Hypothalamus (tissue), 51 donors: ENCODE data around the gene HP1BP3.

Source experiments
- DNase-seq, 51 donors: peaks; one replicate each; lab custom pipeline; 2025; lab: John Stamatoyannopoulos, UW

HP1BP3 gene

DNA sequence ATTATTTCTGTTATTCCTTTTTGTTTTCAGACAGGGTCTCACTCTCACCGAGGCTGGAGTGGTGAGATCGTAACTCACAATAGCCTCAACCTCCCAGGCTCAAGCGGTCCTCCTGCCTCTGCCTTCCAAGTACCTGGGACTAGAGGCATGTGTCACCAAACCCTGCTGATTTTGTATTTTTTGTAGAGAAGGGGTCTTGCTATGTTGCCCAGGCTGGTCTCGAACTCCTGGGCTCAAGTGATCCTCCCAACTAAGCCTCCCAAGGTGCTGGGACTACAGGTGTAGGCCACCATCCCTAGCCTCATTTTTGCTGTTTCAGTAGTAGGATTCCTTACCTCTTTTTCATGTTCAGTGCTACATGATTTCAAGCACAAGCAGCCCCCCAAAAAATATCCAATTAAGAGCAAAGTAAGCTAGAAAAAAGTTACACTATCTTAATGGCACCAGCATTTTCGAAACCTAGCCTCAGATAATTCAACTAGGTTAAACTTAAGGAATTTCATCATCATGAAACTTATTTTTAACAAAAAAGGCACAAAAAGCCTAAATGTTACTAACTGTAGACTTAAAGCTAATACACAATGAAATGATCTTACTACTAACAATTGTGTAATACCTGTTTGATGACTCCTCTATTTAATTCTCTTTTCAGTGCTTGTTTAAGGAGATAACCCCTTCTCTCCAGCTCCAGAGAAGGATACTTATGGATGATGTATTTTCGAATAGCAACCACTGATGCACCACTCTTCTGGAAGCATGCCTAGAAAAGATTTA is 16.6 kb downstream of the HP1BP3 start:
- DNase-seq = no peak

GRCh38 chr1:20767271-20767670 is 19.8 kb downstream of the HP1BP3 start:
- no peak for DNase-seq

DNA sequence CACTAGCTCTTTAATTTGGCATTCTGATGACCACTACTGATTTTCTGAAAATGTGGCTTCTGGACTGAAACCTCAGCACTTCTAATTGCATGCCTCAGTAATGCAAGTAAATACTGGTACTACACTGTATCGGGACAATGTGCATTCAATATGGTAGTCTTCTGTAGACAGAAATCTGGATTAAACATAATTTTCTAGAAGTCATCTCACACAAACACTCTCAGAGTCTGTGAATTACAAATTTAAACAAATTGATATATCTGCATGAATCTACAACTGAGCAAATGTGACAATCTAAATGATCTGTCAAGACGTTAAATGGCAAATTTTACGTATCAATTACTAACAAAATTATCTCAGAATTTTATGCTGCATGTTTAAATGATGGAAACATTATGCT is 23.7 kb downstream of the HP1BP3 start:
- no peak for DNase-seq

GRCh38 chr1:20760322-20760721 is 26.8 kb downstream of the HP1BP3 start:
- DNase-seq = no peak

DNA sequence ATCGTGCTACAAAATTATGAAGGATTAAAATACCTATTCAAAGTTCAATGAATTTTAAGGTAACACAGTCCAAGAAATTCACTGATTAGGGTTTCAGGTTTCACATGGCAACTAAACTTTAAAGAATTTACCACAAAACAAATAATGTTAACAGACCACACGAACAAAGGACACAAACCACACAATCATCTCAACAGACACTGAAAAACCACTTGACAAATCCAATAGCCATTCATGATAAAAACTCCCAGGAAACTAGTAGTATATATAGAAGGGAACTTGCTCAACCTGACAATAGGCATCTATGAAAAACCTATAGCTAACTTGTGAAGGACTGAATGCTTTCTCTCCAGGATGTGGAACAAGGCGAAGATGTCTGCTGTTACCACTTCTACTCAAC is 33.5 kb downstream of the HP1BP3 start:
- no peak for DNase-seq

GRCh38 chr1:20751462-20751990 is 35.6 kb downstream of the HP1BP3 start:
- DNase-seq = no peak

- no peak for DNase-seq
These were observed 44.4 kb downstream of the HP1BP3 start for GRCh38 chr1:20742671-20743070.

GRCh38 chr1:20740781-20741180 is 46.3 kb downstream of the HP1BP3 start:
- DNase-seq = no peak

DNA sequence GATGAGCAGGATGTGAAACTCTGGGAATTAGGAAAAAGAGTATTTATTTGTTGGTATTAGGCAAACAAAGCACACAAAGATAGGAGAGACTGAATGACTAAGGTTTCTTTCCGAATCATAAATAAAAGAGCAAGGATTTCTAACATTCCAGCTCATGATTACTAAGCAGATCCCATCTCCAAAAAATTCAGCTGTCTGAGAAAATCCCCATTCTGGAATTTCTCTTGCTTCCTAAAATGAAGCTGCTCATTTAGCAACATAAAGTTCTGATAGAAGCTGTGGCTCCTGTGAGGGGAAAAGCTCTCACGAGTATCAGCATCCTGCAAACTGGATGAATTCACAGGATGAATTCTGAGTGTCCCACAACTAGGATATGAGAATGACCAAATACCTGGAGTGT is 47.9 kb downstream of the HP1BP3 start:
- no peak for DNase-seq

DNA sequence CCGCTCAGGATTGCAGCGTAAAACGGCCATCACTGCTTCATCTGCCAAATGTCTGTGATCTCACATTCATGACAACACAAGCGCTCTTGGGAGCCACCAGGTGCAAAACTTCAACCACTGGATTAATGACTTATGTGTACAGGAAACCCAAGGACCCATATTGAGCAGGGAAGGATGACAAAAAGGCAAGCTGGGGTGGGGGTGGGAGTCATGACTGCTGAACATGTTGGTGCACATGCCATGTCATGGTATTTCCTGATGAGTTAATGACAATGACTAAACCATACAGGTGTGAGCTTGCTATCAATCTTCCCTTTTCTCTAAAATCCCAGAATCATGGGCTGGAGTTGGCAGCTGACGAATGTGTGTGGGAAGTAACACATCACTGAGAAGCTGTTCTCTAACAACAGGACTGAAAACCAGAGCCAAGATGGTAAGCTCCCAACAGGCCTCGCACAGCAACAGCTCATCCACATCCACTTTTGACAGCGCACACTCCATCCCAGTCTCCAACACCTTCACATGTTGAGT is 51.5 kb downstream of the HP1BP3 start:
- DNase-seq = peak in 1 of 51 donors; percentile 39

DNA sequence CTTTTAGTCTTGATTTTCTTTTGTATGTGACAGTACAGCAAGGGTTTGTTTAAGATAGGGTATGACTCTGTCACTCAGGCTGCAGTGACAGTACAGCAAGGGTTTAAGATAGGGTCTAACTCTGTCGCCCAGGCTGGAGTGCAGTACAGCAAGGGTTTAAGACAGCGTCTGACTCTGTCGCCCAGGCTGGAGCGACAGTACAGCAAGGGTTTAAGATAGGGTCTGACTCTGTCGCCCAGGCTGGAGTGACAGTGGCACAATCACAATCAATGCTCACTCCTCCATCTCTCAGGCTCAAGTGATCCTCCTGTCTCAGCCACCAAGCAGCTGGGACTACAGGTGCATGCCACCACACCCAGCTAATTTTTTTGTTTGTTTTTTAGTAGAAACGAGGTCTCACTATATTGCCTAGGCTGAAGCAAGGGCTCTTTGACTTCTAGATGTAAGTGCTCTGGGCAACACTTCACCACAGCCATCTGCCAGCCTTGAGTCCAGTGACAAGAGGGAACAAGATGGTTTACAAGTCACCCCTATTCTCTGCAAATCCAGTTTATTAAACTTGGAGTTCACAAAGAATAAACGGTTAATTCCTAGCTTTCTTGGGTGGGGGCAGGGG is 53.6 kb downstream of the HP1BP3 start:
- peak in 1 of 51 donors; percentile 49 for DNase-seq

GRCh38 chr1:20732588-20733359 is 54.3 kb downstream of the HP1BP3 start, which contains the start of gene SH2D5:
SH2D5 (minus strand) TSS chr1:20732703; CDS start chr1:20728044, 4,659 bp downstream.
- DNase-seq = peak in 28 of 51 donors; percentile 19 to 77 (median 44)

DNA sequence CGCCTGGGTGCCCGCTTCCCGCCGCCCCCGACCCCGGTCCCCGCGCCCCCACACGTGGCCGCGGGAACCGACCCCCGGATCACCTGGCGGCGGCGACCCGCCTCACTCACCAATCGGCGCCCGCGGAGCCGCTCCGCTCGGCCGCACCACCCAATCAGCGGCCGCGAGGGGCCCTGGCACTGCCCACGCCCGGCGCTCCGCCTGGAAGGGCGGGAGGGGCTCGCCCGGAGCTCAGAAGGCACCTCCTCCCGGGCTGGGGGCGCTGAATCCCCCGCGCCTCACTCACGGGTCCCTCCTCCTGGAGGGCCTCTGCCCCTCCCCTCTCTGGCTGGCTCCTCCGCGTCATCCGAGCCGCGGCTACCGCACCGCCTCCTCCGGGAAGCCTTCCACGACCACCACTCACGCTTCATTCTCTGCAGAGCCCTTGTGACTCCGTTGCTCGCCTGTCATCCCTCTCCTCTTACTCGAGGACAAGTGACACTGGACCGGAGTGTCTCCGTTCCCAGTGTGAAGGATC is 55.0 kb downstream of the HP1BP3 start:
- DNase-seq = peak in 32 of 51 donors; percentile 9 to 77 (median 48)

- DNase-seq = no peak
These were observed 55.8 kb downstream of the HP1BP3 start for GRCh38 chr1:20731057-20731991.

GRCh38 chr1:20730690-20731056 is 56.4 kb downstream of the HP1BP3 start:
- DNase-seq = no peak

DNA sequence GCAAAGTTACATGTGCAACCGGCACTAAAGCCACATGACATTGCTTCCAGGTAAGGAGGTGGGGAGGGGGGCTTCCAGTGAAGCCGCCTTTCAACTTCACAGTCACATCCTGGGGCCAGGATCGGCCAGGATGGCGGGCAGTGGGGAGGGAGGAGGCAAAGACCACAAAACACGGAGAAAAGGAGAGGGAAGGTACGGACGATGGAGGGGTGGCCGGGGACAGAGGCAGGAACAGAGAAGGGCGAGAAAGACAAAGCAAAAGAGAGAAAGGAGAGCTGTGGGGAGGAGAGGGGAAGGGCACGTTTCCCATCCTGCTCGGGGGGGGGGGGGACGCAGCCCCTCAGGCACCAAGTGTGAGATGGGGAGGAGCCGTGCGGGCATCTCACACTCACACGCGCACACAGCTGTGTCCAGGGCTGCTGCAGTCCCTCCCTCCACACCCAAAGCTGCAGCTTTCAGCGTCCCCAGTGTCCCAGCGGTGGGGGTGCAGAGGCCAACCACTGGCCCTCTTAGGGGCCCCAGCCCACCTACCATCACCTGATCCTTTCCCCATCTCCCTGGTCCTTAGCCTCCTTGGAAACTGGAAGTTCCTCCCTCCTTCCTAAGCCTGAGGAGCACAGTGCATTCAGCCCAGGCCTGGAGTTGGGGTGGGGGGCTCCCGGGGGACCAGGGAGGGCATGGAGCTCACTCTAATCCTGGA is 57.0 kb downstream of the HP1BP3 start:
- no peak for DNase-seq

DNA sequence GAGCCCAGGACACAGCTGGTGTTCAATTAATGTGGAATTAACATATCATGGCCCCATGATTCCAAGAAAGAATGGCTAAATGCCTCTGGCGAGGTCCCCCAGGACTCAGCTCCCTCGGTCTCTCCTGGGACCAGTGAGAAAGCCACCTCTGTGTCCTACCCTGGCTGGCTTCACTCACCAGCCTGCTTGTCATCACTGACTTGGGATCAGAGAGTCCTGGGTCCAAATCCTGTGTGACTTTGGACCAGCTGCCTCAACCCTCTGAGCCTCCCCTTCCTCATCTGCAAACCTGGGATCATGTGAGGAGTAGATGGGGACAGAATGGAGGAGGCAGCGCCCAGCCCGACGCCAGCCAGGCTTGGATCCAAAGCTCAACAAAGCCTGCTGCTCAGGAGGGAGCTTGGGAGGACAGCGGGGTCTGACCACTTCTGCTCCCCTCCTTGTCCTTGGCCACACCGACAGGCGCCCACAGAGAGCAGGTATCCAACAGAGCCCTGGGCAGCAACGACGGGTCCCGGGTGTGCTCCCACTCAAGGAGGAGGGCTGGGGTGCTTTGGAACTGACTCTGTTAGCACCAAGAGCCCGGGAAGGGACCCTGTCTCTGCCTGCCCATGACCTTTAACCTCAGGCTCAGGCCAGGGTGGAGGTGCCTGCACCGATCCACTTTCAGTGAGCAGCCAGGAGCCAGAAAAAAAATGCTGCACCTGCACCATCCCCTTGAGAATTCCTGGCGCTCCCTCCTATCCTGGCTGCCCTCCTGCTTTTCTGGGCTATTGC is 57.8 kb downstream of the HP1BP3 start:
- DNase-seq = no peak
